MCF 10A (cell line): Measurements from ENCODE around the gene ARL8A. TPM values are rescaled to one million over a fixed set of nuclear protein-coding genes. Genes with fewer than 3 reads are reported as not detected.
A peak's percentile ranks its signal among the peaks of the same experiment; 100 is the strongest.

Experiments used
- BruUV-seq: library from RNA; stranded (reverse); fragments of 400-500 nt; replicated peaks from 2 replicates; lab custom pipeline; 2021; lab: Mats Ljungman, UMichigan
- CTCF ChIA-PET: fragments of 300-600 bp; sonication (Branson Sonifier 250); formaldehyde crosslinking; extraction: SDS; loops from one replicate; lab custom pipeline; 2021; ENCODE audit warnings: antibody characterized with exemption, inconsistent platforms; lab: Yijun Ruan, JAX
- POLR2A ChIA-PET: fragments of 300-600, 350-650 bp; sonication (Branson Sonifier 250); formaldehyde crosslinking; extraction: SDS; loops from one replicate; lab custom pipeline; 2020; ENCODE audit warnings: antibody characterized with exemption, inconsistent platforms; lab: Yijun Ruan, JAX
- DNase-seq: peaks from one replicate; pipeline ENCODE4 v3.0.0-alpha.2; 2018; ENCODE audit not compliant: unreplicated experiment
- H3K27ac Mint-ChIP-seq: one replicate; pipeline ENCODE4 v1.8.0; 2022; ENCODE audit warnings: mild to moderate bottlenecking, low read depth, mixed read lengths; ENCODE audit not compliant: unreplicated experiment
- H3K27me3 Mint-ChIP-seq: one replicate; pipeline ENCODE4 v1.8.0; 2022; ENCODE audit warnings: mixed read lengths; ENCODE audit not compliant: insufficient read depth, unreplicated experiment
- H3K36me3 Mint-ChIP-seq: one replicate; pipeline ENCODE4 v1.8.0; 2022; ENCODE audit warnings: mild to moderate bottlenecking, moderate library complexity, mixed read lengths; ENCODE audit not compliant: insufficient read depth, unreplicated experiment
- H3K4me1 Mint-ChIP-seq: one replicate; pipeline ENCODE4 v1.8.0; 2022; ENCODE audit warnings: mixed read lengths; ENCODE audit not compliant: insufficient read depth, unreplicated experiment
- H3K4me3 Mint-ChIP-seq: one replicate; pipeline ENCODE4 v1.8.0; 2022; ENCODE audit warnings: mild to moderate bottlenecking, moderate library complexity, mixed read lengths; ENCODE audit not compliant: unreplicated experiment
- H3K9me3 Mint-ChIP-seq: one replicate; pipeline ENCODE4 v1.8.0; 2022; ENCODE audit warnings: mixed read lengths; ENCODE audit not compliant: unreplicated experiment
- intact Hi-C: fragments of 100-400 bp; cut with micrococcal nuclease; formaldehyde crosslinking; loops from 2 replicates; pipeline ENCODE4 v1.14.1; 2022
- total RNA-seq: library from RNA; stranded (reverse); gene quantifications from 2 replicates; pipeline ENCODE4 v1.2.3, GENCODE V29; 2022
- TF ChIP-seq, protein P1 (sequence below): fragments of 200-600 bp; IDR thresholded peaks from one replicate; pipeline ENCODE4 v1.8.0; 2022; ENCODE audit warnings: antibody characterized with exemption, mild to moderate bottlenecking; ENCODE audit not compliant: unreplicated experiment

Gene ARL8A
- total RNA-seq, 1 experiment from 2014 or later: 94.8 TPM

DNA sequence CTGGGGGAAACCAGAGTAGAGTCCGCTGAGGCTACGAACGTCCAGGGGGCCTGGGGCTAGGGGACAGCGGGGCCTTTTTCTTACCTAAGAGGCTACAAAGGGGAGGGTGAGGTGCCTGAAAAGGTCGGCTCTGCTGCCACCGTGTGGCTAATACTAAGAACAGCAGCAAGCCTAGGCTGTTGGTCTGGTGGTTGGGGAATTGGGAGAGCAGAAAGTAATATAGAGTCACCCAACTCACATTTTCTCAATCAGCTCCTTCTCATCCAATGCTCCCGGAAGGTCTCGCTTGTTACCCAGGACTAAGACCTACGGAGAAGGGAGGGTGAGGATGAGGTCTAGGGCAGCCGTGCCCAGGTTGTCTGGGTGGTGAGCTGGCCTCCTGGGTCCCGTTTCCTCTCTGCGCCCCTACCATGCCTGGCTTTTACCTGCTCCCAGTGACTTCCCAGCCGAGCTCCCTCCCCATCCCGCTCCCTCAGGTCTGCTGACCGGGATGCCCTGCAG is 9.3 kb downstream of the ARL8A start:
- H3K27ac Mint-ChIP-seq: no peak overlapping the region
- TF ChIP-seq, protein P1, sequence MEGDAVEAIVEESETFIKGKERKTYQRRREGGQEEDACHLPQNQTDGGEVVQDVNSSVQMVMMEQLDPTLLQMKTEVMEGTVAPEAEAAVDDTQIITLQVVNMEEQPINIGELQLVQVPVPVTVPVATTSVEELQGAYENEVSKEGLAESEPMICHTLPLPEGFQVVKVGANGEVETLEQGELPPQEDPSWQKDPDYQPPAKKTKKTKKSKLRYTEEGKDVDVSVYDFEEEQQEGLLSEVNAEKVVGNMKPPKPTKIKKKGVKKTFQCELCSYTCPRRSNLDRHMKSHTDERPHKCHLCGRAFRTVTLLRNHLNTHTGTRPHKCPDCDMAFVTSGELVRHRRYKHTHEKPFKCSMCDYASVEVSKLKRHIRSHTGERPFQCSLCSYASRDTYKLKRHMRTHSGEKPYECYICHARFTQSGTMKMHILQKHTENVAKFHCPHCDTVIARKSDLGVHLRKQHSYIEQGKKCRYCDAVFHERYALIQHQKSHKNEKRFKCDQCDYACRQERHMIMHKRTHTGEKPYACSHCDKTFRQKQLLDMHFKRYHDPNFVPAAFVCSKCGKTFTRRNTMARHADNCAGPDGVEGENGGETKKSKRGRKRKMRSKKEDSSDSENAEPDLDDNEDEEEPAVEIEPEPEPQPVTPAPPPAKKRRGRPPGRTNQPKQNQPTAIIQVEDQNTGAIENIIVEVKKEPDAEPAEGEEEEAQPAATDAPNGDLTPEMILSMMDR: peak; percentile 98
- peaks cover 8% of the 10 kb centered on the region for H3K4me1 Mint-ChIP-seq
- H3K4me3 Mint-ChIP-seq: no peak overlapping the region
- peak; percentile 86 for DNase-seq
- no TSS peak for BruUV-seq
- peaks cover 54% of the 10 kb centered on the region for H3K36me3 Mint-ChIP-seq
- CTCF ChIA-PET: interaction anchor here (0.5 to 28.8 kb wide), 80 partner anchors 9 to 775 kb away, joined by 3 to 1380 read pairs (median 4); partner anchors contain the start of genes ARL8A, ELF3, GPR37L1 and RNPEP
- POLR2A ChIA-PET: interaction anchor here (0.8 to 2.2 kb wide), 8 partner anchors 8 to 214 kb away, joined by 3 to 10 read pairs (median 4); partner anchors contain the start of gene PPP1R12B
- no peaks in the 10 kb centered on the region for H3K27me3 Mint-ChIP-seq
- intact Hi-C loops: loop anchor here (1.0 kb wide), 1 partner anchor 126 kb away; no protein-coding TSS in a partner anchor
- H3K9me3 Mint-ChIP-seq: no peaks in the 10 kb centered on the region

DNA sequence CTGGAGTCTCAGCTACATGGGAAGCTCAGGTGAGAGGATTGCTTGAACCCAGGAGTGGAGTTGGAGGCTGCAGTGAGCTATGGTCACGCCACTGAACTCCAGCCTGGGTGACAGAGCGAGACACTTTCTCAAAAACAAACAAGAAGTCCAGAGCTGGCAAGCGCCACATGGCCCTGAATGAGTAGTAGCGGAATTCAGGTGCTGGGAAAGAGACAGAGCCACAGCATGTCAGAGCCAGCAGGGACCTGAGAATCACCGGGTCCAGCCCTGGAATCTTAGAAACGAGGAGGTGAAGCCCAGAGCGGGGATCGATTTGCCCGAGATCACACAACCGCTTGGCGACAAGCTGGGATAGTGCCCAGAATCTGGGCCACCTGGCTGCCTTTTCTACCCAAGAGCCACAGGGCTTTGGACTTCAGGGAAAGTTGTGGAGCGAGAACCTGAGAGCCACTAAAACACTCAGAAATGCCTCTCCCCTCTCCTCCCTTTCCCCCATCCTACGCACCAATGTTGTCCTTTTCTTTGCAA is 9.8 kb downstream of the ARL8A start:
- POLR2A ChIA-PET: interaction anchor here (0.8 to 2.2 kb wide), 6 partner anchors 9 to 214 kb away, joined by 3 to 6 read pairs (median 4); partner anchors contain the start of gene PPP1R12B
- intact Hi-C loops: loop anchor here (1.0 kb wide), 1 partner anchor 125 kb away; no protein-coding TSS in a partner anchor
- no peaks in the 10 kb centered on the region for H3K9me3 Mint-ChIP-seq

DNA sequence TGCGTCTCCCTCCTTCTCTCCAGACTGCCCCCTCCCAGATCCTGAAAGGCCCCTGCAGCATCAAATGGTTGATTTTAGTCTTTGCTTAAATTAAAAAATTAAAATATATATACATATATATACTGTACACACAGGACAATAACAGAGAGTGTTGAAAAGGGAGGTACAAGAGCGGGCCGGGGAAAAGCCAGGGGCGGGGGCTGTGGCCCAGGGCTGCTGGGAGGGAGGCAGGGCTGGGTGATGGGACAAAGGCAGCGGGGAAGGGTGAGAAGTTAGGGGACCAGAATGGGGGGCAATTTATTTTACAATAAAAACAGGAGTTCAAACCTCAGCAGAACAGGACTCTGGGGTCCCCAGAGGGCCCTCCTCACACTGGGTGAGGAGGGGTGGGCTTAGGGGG is 10.5 kb downstream of the ARL8A start:
- ChIA-PET CTCF (interaction anchor here (0.5 to 28.8 kb wide), 34 partner anchors 9 to 906 kb away, joined by 3 to 1380 read pairs (median 4); partner anchors contain the start of genes ELF3 and GPR37L1), POLR2A (interaction anchor here (2.2 kb wide), 1 partner anchor 10 kb away, joined by 6 read pairs; no protein-coding TSS in a partner anchor)
- H3K4me3 Mint-ChIP-seq: no peak overlapping the region
- peaks cover 49% of the 10 kb centered on the region for H3K36me3 Mint-ChIP-seq
- peaks cover 12% of the 10 kb centered on the region for H3K4me1 Mint-ChIP-seq
- intact Hi-C loops: no loop called here
- no TSS peak for BruUV-seq
- DNase-seq: no peak
- TF ChIP-seq, protein P1: no peak
- H3K9me3 Mint-ChIP-seq: no peaks in the 10 kb centered on the region
- no peak overlapping the region for H3K27ac Mint-ChIP-seq
- no peaks in the 10 kb centered on the region for H3K27me3 Mint-ChIP-seq

More for the DNA sequence above, 9.8 kb downstream of the ARL8A start:
- TF ChIP-seq, protein P1: no peak
- Mint-ChIP-seq H3K4me3 (no peak overlapping the region), H3K27ac (no peak overlapping the region), H3K36me3 (peaks cover 54% of the 10 kb centered on the region), H3K27me3 (no peaks in the 10 kb centered on the region), H3K4me1 (peaks cover 8% of the 10 kb centered on the region)
- no TSS peak for BruUV-seq
- DNase-seq: no peak
- CTCF ChIA-PET: interaction anchor here (0.5 to 28.8 kb wide), 61 partner anchors 8 to 907 kb away, joined by 3 to 1380 read pairs (median 4); partner anchors contain the start of genes ARL8A, ELF3, GPR37L1 and RNPEP

DNA sequence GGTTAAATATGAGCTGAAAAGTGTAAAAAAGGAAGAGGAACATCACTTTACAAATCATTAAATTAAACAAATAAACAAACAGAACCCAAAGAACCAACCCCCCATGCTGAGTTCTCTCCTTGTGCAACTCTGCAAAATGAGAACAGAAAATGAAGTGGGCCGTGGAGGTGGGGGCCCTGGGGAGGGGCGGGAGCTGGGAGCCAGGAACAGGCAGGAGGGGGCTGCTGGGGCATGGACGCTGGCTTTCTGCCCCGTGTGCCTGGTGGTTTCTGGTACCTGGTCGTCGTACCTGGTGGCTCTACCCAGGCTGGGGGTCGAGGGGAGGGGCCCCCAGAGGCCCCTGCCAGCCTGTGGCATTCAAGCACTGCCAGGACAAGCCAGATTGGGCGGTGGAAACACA is 11.0 kb downstream of the ARL8A start:
- peaks cover 44% of the 10 kb centered on the region for H3K36me3 Mint-ChIP-seq
- no peak for DNase-seq
- H3K9me3 Mint-ChIP-seq: no peaks in the 10 kb centered on the region
- no TSS peak for BruUV-seq
- intact Hi-C loops: no loop called here
- TF ChIP-seq, protein P1: no peak
- no peaks in the 10 kb centered on the region for H3K27me3 Mint-ChIP-seq
- CTCF ChIA-PET: interaction anchor here (0.6 to 28.8 kb wide), 7 partner anchors 9 to 299 kb away, joined by 3 to 1380 read pairs (median 4); partner anchors contain the start of genes ELF3 and GPR37L1
- POLR2A ChIA-PET: interaction anchor here (2.2 kb wide), 1 partner anchor 10 kb away, joined by 6 read pairs; no protein-coding TSS in a partner anchor
- H3K27ac Mint-ChIP-seq: no peak overlapping the region
- peaks cover 12% of the 10 kb centered on the region for H3K4me1 Mint-ChIP-seq
- no peak overlapping the region for H3K4me3 Mint-ChIP-seq
